K562 (cell line): Measurements from ENCODE around the gene RASAL1. TPM values are rescaled to one million over a fixed set of nuclear protein-coding genes. Genes with fewer than 3 reads are reported as not detected.

Source experiments
- GABPA ChIP-seq: fragments of 200-800 bp; sonication (Bioruptor generic); conservative IDR thresholded peaks from 2 replicates; pipeline ENCODE4 v1.6.1; 2016; ENCODE audit warnings: low read depth, missing genetic modification characterization, missing compliant biosample characterization
- SPI1 ChIP-seq: IDR thresholded peaks from 2 replicates; pipeline ENCODE4 v1.6.1; 2011; ENCODE audit warnings: low read depth, low read length, control low read depth, borderline replicate concordance
- TEAD2 ChIP-seq: fragments of 450-650 bp; IDR thresholded peaks from 2 replicates; pipeline ENCODE4 v1.6.1; 2016; ENCODE audit warnings: missing genetic modification characterization, control low read depth, missing compliant biosample characterization
- polyA plus RNA-seq, 8 experiments: library from polyadenylated mRNA; depleted of rRNA in 4 of 8; stranded (reverse) in 5 of 8; unstranded in 3 of 8; fragments of >200 nt; fragmentation: Nextera tagmentation in 2 of 8; fragmentation: Illumina TruSeq in 1 of 8; extraction: Ambion mirVana in 2 of 8; extraction: Trizol in 1 of 8; gene quantifications; 2 replicates each; pipeline versions ENCODE4 v1.2.1 to v1.2.3, GENCODE V29; 2011 to 2014; ENCODE audit warnings: inconsistent platforms in 1 of 8, missing spikeins in 1 of 8
- total RNA-seq, 7 experiments: library from RNA; depleted of rRNA in 6 of 7; stranded (reverse); fragments of >200 nt in 6 of 7; fragmentation: Illumina TruSeq in 2 of 7; extraction: Trizol in 2 of 7; gene quantifications; 2 replicates each; pipeline versions ENCODE4 v1.2.1 to v1.2.3, GENCODE V29; 2011 to 2021; ENCODE audit warnings: low replicate concordance in 1 of 7
- TF ChIP-seq, protein P1 (sequence below): sonication (generic); formaldehyde crosslinking; IDR thresholded peaks from 2 replicates; pipeline ENCODE4 v1.9.0; 2022; ENCODE audit warnings: mild to moderate bottlenecking, missing genetic modification reagents
- TF ChIP-seq, protein P2 (sequence below), 3 experiments: fragments of 200-800 bp in 1 of 3; sonication (Bioruptor generic) in 1 of 3; sonication (generic) in 1 of 3; formaldehyde crosslinking in 1 of 3; IDR thresholded peaks; 2 replicates each; pipeline versions ENCODE4 v1.6.1 to v1.8.0; 2016 to 2022; ENCODE audit warnings: mild to moderate bottlenecking in 2 of 3, missing compliant biosample characterization in 2 of 3, missing genetic modification characterization in 2 of 3, missing genetic modification reagents in 1 of 3
- TF ChIP-seq, protein P3 (sequence below): sonication (generic); formaldehyde crosslinking; IDR thresholded peaks from 2 replicates; pipeline ENCODE4 v1.5.0; 2020; ENCODE audit warnings: missing genetic modification reagents

RASAL1 gene
- total and polyA plus RNA-seq, 9 of the 15 experiments (the other 6 are each of a cell fraction or from before 2014, with no cell fraction given), result 0.06 to 0.16 (median 0.14) TPM; not detected in 6

DNA sequence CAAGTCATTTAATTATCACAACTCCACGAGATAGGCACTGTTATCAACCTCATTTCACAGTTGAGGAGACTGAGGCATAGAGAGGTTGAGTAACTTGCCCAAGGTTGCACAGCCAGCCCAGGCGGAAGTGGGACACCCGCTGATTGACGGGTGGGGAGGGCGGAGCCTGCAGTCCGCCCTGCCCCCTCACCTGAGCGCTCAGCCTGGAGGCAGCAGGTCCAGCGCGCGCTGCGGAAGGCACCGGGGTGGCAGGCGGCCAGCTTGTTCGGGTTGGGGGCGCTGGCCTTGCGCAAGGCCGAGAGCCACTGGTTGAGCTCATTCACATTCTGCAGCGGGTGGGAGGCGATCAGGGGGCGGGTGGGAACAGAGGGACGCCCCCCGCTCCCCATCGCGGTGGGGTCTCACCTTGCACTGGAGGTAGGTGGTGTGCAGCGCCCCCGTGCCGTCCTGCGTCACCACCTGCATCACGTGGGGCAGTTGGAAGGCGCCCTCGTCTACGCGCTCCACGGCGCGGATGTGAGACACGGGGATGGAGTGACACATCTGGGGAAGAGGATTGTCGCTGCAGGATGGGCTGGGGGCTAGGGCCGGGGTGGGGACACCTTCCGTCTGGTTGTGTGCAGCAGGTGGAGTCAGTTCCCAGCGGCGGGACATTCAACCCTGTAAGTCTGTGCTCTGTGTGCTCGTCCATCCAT, 31.7 kb downstream of the RASAL1 start (continued):
- TF ChIP-seq, protein P1, sequence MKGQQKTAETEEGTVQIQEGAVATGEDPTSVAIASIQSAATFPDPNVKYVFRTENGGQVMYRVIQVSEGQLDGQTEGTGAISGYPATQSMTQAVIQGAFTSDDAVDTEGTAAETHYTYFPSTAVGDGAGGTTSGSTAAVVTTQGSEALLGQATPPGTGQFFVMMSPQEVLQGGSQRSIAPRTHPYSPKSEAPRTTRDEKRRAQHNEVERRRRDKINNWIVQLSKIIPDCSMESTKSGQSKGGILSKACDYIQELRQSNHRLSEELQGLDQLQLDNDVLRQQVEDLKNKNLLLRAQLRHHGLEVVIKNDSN, result peak; percentile 85
- TF ChIP-seq GABPA (tag) (0 out of 2 replicates have a peak, but pooled peaks have one; percentile 16), TEAD2 (tag) (no peak), SPI1 (peak; percentile 68; the same call in 1 of the 2 replicates)
- TF ChIP-seq, protein P2, sequence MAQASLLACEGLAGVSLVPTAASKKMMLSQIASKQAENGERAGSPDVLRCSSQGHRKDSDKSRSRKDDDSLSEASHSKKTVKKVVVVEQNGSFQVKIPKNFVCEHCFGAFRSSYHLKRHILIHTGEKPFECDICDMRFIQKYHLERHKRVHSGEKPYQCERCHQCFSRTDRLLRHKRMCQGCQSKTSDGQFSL (CRISPR knock-in tag; IDR thresholded peaks at IDR 0.05), result no peak
- TF ChIP-seq, protein P2 (tag; IDR thresholded peaks at IDR 0.05), result no peak
- TF ChIP-seq, protein P3, sequence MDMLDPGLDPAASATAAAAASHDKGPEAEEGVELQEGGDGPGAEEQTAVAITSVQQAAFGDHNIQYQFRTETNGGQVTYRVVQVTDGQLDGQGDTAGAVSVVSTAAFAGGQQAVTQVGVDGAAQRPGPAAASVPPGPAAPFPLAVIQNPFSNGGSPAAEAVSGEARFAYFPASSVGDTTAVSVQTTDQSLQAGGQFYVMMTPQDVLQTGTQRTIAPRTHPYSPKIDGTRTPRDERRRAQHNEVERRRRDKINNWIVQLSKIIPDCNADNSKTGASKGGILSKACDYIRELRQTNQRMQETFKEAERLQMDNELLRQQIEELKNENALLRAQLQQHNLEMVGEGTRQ (CRISPR knock-in tag), result peak; percentile 82
